CD4-positive, alpha-beta T cell treated with Interleukin-10 for 1 hour (primary cell): ENCODE data around the gene ZSCAN2.
"Not testable (repeated sequence)": the region's sequence is repeated elsewhere in the genome, so short reads cannot be mapped to it uniquely, and the experiment has no call there.

Source experiments
- DNase-seq: peaks from one replicate; pipeline ENCODE4 v3.0.0-alpha.2; 2020

The ZSCAN2 gene

DNA sequence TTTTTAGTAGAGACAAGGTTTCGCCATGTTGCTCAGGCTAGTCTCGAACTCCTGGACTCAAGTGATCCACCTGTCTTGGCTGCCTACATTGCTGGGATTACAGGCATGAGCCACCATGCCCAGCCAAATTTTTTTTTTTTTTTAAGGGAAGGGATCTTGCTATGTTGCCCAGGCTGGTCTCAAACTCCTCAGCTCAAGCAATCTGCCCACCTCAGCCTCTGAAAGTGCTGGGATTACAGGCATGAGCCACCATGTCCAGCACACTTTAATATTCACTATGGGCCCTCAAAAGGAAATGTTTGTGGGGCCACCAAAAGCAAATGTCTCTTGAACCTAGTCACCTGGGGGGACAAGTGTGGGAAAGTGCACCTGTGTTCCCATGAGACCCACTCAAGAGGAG, 41.8 kb downstream of the ZSCAN2 start:
- not testable (repeated sequence) for DNase-seq

DNA sequence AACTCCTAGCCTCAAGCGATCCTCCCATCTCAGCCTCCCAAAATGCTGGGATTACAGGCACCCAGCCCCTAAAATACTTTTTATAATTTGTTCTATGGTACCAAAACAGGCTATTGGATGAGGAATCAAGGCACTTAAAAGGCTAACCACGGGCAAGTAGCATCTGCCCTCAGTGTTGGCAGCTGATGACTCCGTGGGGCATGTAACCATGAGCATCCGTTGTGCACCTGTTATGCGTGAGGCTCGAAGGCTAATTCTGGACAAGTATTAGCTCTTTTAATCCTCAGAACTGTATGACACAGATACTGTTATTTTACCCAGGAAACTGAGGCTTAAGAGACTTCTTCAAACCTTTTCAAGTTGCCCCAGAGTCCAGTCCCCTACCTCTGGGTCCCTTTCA, 43.0 kb downstream of the ZSCAN2 start:
- DNase-seq, result no peak

DNA sequence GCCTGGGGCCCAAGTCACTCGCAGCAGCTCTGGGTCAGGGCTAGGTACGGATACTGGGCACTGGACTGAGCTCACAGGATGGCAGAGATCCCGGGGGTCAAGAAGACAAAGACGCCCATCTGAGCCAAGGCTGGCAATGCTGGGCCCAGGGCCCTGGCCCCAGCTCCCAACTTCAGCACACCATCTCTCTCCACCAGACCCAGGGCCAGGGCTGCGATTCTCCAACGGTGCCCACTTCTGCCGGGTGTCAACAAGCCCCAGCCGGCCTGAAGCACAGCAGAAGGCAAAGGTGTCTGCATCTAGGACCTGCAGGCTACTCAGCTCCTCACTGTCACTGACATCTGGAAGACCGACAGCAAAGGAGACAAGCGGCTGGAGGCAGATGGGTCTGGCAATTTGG, 44.7 kb downstream of the ZSCAN2 start:
- no peak for DNase-seq

DNA sequence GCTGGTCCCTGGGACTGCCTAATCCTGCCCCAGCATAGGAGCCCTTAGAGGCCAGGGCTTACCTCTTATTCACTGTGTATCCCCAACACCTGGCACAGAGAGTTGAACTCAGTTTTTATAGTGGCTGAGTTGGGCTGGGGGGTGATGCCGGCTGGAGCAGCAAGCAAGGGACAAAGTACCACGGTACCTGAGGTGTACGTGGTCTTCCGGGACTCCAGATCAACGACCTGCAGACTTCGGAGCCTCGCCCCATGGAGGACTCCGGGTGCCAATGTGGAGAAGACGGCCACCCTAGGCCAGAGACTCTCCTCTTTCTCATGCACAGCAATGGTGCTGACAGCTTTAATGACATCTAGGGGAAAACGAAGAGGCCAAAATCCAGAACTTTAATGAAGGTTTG, 45.2 kb downstream of the ZSCAN2 start:
- no peak for DNase-seq

DNA sequence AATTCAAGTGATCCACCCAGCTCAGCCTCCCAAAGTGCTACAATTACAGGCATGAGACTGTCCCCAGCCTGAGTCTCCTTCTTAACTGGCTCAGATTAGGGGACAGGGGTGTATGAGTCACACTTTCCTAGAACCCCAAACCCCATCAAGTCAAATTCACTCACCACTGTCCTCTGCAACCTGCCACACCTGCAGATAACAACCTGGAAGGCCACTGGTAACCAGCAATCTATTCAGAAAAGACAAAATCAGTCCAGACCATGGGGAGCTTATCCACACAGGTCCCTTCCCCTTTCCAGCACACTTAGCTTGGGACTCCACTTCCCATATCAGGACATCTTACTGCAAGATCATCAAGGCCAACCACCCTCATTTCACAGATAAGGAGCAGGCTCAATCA, 46.9 kb downstream of the ZSCAN2 start:
- DNase-seq, result no peak

DNA sequence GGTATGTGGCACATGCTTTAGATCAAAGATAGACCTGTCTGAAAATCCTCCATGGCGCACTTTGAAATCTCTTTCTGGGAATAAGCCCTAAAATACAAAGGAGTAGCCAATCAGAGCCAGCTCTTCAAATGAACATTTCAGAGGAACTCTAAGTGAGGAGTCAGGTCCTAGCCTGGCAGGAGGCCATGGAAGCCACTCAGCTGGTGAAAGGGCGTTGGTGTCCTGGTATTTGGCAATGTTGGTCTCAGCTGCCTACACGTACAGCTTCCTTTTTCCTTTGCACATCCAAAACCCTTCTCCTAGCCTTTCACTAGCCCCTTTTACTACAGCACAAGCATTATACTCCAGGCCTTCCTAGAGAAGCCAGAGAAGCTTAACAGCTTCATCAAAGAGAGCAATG, 47.7 kb downstream of the ZSCAN2 start:
- DNase-seq, result no peak

DNA sequence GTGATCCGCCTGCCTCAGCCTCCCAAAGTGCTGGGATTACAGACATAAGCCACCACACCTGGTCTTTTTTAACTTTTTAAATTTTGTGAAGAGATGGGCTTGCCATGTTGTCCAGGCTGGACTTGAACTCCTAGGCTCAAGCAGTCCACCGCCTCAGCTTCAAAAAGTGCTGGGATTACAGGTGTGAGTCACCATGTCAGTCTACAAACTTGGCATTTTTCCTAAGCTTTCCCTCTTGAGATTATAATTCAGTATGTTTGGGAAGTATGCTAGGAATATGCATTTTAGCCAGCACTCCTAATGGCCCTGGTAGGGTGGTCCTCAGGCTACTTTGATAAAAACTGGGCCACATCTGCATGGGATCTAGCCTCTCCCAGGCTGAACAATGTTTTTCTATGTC, 48.9 kb downstream of the ZSCAN2 start:
- DNase-seq, result no peak

DNA sequence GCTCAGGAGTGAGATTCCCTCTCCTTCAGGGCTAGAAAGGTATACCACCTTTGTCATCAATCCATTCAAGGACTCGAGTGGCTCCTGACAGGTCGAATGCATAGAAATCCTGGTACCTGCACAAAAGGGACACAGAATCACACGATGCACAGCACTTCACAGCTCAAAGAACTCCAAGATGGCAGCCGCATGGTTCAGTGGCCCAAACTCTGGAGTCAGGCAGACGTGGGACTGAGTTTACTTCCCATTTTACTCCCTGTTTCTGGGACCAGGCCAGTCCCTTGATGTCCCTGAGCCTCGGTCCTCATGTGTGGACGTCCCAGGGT, 52.7 kb downstream of the ZSCAN2 start:
- no peak for DNase-seq

DNA sequence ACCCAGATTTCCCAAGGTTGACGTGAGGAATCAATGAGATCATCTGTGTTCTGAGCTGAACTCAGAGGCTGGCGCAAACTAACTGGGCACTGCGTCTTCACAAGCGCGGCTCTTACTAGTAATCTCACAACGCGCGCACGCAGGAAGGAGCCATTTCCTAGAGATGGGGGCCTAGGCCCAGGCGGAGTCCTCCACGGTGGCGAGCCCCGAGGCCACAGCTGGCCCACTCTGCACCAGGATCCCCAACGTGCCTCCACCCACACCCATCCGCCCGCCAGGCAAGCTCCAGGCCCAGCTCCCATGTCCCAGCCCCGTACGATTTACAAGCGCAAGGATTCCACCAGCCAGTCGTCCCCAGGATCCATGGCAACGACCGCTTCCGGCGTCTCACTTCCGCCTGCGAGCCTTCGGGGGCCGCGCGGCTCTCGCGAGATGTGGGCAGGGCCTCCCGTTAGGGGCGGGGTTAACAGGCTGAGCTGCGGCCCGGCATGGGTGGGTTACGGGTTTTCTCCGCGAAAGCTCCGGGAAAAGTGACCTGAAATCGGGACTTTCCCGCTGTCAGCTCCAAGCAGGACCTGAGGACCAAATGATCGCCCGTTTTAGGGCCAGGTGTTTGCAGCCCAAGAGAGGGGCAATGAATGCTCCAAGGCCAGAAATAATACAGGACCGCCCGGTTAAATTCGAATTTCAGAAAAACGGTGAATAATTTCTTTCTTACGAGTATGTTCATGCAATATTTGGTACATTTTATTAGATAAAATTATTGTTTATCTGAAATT, 53.3 kb downstream of the ZSCAN2 start, which contains the start of gene WDR73:
TSS of gene WDR73 (minus strand) at position 374 of the 779 bp plus-strand sequence. CDS start at position 365, 9 bp downstream.
- DNase-seq, result peak; percentile 96

DNA sequence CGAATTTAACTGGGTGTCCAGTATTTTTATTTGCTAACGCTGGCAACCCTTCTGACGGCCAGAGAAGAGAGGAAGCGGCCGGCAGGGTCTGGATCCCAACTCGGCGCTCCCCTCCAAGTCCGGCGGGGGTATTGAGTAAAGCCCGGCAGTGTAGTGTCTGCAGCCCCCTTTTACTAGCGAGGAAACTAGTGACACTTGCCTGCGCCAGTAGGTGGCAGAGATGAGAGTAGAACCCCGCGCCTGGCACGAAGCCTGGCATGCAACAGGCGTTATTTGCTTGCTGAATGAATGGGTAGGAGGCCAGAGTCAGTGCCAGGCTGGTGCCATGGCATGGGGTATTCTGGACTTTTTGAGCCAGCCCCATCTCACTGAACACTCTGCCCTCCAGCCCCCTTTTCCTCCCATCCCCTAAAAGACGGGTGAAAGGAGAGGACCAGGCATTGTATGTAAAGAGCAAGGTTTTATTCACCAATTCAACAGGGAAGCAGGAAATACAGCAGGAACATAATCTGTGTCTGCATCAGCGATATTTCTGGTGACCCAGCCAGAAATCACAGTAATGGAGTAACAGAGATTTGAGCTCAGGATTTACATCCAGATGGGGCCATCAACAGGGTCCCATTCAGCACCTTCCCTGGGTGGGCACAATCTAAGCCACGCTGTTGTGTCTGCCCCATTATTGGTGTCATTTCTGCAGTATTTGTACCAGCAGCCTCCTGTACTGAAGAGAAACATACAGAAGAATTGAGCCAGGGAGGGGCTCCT, 54.1 kb downstream of the ZSCAN2 start:
- peak; percentile 82 for DNase-seq

DNA sequence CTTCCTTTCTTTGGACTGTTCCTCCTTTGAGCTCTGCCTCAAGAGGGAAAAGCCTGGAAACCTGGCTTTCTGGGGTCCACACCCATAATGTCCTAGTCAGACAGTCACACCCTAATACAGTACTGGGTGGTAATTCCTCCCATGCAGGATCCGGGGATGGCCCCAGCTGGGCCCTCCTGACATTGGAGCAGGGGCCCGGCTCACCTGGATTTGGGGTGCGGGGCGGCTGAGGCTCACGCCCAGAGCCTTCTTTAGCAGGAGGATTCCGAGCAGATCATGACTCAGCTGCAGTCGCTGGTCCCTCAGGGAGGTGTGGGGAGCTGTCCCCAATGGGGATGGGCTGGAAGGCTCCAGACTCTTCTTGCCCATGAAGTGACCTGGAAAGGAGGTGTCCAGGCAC, 56.2 kb downstream of the ZSCAN2 start:
- no peak for DNase-seq

DNA sequence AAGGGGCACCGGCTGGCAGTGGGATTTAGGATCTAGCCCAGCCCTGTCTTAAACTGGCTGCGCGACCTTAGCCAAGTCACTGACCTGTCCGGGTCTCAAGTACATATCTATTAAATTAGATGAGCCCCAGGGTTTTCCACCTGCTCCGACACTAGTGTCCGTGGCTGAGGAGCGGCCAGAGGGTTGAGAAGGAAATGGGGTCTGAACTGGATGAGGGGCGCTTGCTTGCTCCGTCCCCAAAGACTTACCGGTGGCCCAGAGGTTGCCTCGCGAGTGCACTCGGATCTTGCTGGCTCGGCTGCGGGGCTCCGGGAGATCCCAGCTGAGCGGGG, 56.9 kb downstream of the ZSCAN2 start:
- DNase-seq, result no peak

DNA sequence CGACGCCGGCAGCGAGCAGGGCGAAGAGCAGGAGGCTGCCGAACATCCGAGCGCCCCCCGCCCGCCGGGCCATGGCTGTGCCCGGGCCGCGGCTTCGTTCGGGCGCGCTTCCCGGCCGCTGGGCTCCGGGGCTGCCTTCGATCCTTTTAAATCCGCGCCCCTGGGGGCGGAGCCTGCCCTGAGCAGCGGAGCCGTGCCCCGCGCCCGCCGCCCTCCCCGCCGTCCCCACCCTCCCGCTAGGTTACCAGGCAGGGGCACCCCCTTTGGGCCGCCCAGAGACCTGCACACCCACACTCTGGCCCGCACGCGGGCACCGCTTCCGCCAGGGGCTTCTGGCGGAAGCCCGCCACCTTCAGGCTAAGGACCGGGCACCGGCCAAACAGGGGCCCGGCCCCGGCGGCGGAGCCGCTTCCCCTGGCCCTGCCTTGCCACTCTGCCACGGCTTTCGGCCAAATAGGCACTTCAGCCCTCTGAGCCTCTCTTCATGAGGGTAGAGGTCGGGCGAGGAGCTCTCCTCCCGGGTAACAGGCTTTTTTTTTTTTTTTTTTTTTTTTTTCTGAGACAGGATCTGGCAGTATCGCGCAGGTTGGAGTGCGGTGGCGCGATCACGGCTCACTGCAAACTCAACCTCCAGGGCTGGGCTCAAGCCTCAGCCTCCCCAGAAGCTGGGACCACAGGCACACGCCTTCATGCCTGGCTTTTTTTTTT, 57.4 kb downstream of the ZSCAN2 start, which contains the start of gene NMB:
TSS of gene NMB (minus strand) at position 120 of the 708 bp plus-strand sequence. CDS start at position 73, 47 bp downstream.
- peak; percentile 90 for DNase-seq

DNA sequence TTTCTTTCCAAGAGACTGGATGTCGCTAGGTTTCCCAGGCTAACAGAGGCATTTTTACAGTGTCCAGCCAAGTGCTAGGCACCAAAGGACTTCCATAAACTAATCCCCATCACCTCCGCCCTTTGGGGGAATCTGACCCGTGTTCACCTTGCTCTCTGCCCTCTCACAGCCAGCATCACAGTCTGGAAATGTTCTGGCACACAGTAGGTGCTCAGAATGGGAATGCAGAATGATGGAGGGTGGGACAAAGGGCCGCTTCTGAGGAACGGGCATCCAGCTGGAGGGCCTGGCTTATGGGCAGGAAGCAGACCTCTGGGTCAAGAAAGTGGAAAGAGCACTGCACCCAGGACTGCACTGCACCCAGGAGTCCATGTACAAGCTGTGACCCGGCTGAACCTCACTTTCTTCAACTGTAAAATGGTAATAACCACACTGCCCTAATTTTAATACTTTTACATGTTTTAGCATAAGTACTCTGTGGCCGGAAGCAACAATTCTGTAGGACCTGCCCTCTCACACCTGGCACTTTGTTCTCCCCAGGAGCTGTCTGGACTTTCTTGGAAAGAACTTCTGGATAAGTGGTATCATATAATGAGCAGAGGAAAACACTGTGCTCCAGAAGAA, 58.1 kb downstream of the ZSCAN2 start:
- DNase-seq, result no peak

DNA sequence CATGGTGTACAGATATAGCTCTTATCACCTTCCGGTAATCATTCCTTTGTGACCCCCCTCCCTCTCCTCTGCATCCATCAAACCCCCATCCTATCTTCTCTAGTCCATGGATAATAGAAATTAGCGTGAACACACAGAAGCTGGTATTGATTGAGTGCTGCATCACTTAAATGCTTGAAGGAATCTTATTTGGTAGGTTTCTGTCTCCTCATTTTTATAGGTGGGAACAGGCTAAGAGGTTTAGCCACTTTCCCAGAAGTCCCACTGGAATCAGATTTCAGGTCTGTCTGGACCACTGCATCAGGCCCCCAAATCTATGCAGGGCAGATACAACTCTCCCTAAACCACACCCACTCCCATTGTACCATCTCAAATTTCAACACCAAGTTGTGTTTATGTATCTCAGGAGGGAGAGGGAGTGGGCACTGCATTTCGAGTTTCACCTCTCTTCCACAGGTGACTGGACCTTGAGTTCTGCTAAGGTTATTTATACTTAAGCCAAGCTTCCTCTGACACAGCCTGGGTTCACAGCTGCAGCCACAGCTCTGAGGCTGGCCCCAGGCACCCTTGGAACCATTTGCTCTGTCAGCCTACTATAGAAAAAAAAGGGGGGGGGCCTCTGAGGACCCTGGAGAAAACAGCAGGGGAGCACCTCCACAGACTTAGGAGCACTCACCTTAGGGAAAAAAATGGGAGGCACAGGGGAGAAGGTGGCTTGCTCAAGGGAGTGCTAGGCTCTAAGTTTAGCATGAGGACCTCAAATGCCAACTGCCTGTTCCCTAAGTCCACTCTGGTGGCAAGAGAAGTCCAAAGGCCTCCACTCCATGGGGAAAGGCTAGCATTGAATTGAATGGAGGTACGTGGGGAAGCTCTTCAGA, 59.3 kb downstream of the ZSCAN2 start:
- DNase-seq, result no peak

DNA sequence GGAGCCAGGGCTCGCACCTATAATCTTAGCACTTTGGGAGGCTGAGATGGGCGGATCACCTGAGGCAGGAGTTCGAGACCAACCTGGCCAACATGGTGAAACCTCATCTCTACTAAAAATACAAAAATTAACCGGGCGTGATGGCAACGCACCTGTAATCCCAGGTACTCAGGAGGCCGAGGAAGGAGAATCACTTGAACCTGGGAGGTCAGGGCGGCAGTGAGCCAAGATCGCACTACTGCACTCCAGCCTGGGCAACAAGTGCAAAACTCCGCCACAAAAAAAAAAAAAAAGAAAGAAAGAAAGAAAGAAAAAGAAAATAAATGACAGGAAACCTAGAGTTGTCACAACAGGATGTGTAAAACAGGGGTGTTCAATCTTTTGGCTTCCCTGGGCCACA, 60.2 kb downstream of the ZSCAN2 start:
- no peak for DNase-seq

DNA sequence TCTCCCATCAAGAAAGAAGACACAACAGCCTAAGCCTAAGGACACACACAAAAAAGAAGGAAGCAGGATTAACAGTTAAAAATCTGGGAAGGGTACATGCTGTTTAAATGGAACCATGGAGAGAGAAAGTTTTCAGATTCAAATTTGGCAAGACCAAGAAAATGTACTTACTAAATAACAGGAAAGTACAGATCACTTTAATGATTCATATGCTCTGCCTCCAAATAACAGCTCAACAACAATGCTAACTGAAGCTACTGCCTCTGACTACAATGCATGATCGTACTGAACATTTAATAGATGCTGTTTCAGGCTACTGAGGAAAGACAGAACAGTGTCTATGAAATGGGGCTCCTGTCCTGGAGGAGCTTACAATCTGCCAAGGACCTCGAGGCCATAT, 65.6 kb downstream of the ZSCAN2 start:
- DNase-seq, result no peak

DNA sequence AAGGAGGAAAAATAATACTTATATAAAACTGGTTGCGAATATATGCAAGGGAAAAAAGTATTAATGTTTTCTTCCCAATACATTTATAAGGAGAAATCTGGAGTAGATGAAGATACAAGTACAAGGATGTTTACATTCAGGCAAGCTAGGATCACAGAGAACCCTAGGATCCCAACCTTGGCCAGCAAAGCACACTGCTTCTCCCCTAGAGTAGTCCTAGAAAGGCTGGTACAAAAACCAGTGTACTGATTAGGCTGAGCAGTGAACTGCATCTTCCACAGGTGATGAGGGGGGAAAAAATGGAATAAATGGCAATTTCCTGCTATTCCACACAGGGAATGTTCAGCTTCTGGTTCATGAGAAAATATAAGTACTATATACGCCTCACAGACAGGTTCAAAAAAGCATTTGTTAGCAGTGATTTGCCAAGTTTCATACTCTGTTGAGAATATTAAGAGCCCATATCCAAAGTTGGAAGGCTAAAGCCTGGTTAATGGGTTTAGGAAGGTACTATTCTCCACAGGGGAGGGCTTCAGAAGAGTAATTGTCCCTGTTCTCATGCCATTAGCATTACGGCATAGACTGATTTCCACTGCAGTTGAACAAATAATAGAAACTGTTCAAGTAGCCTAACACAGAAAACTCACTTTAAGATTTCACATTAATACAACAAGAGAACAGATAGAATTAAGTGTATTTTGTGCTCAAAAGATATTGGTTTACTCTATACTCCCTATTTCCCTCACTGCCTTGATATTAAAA, 67.6 kb downstream of the ZSCAN2 start:
- no peak for DNase-seq

DNA sequence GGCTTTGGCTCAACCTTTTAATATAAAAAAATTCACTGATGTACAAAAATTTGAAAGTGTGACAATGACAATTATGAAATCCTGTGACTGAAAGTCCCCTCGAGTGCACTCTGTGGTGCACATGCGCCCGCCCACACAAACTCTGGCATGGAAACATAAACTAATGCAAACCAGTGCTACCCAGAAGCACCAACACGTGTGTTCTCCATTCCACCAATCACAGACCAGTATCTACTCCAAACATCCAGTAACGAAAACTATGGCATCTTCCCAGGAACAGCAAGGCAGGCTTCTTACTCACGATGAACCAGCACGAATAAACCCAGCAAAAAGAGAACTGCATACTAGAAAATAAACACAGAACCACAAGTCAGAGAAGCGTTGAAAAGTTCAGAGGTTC, 68.9 kb downstream of the ZSCAN2 start:
- DNase-seq, result no peak

DNA sequence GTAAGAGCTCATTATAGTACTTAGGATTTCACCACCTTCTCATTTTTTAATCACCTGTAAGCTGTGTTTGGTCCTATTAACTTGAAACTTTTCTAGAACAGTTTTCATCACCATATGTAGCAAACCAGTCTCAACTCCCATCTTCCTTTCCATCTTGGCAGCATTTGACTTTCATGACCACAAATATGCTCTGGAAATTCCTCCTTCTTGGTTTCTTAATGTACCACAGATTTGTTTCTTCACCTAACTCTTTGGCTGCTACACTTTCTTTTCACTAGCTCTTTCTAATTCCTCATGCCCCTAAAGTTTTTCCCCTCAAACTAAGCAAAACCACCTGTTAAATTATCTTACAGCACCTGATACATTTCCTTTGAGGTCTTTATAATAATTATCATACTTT, 70.4 kb downstream of the ZSCAN2 start:
- DNase-seq, result no peak
